Cardiac atrium fibroblast (primary cell): ENCODE data around the gene C5orf63. TPM values are rescaled to one million over a fixed set of nuclear protein-coding genes. Genes with fewer than 3 reads are reported as not detected.

Source experiments
- total RNA-seq: library from RNA; depleted of rRNA; stranded (reverse); fragments of >200 nt; gene quantifications from 2 replicates; pipeline ENCODE4 v1.2.3, GENCODE V29; 2015

Gene C5orf63
- 0.97 and 1.6 TPM in 2 replicates for total RNA-seq

GRCh38 chr5:127072861-127073846 is at the start of gene C5orf63:
Gene C5orf63 (minus strand): TSS chr5:127073502. CDS start chr5:127058995, 14,507 bp downstream.

GRCh38 chr5:127030259-127031146 is 42.8 kb downstream of the C5orf63 start, which contains the start of gene MARCHF3:
Gene MARCHF3 (minus strand): TSS chr5:127030558. CDS start chr5:126918171, 112,387 bp downstream.

Other genes starting within 250 kb of the C5orf63 start
- 9.0 and 29.5 TPM in 2 replicates for gene MARCHF3, start 42.9 kb downstream of the C5orf63 start, total RNA-seq
- not detected in 2 replicates for gene MEGF10, start 217.3 kb upstream of the C5orf63 start, total RNA-seq